ENCODE data around the gene CNTNAP2.

GRCh38 chr7:147394329-147394728 lies 1277.7 kb downstream of the CNTNAP2 start:
- TF ChIP-seq CTCF (IDR thresholded peaks at IDR 0.05; ENCODE audit: insufficient read depth, low read length, poor library complexity, severe bottlenecking) (no peak), EZH2phosphoT487 (conservative IDR thresholded peaks at IDR 0.05; ENCODE audit: low read length) (no peak)
